Activated T-helper 2 cell treated with anti-CD3 and anti-CD28 coated beads, Interferon-gamma antibody, Interleukin-2, Interleukin-4, amounts not matched to agents 10 μg/mL and 5 μg/mL and 100 μg/mL, durations not matched to agents 14 hours and 24 hours and 36 hours (primary cell): Measurements from ENCODE around the gene INPP5A. TPM values are rescaled to one million over a fixed set of nuclear protein-coding genes. Genes with fewer than 3 reads are reported as not detected.
"Not testable (repeated sequence)": the region's sequence is repeated elsewhere in the genome, so short reads cannot be mapped to it uniquely, and the experiment has no call there.

Experiments
- DNase-seq: peaks from one replicate; pipeline ENCODE4 v3.0.0; 2021; ENCODE audit warnings: low spot score
- H3K27ac Mint-ChIP-seq: one replicate; pipeline ENCODE4 v1.8.0; 2021; ENCODE audit warnings: mixed read lengths
- H3K27me3 Mint-ChIP-seq: one replicate; pipeline ENCODE4 v1.8.0; 2021; ENCODE audit warnings: low read depth, mixed read lengths
- H3K36me3 Mint-ChIP-seq: one replicate; pipeline ENCODE4 v1.8.0; 2021; ENCODE audit warnings: low read depth, mixed read lengths
- H3K4me1 Mint-ChIP-seq: one replicate; pipeline ENCODE4 v1.8.0; 2021; ENCODE audit warnings: low read depth, mixed read lengths
- H3K4me3 Mint-ChIP-seq: one replicate; pipeline ENCODE4 v1.8.0; 2021; ENCODE audit warnings: low read depth, mild to moderate bottlenecking, moderate library complexity, mixed read lengths
- H3K9me3 Mint-ChIP-seq: one replicate; pipeline ENCODE4 v1.8.0; 2021; ENCODE audit warnings: mixed read lengths
- intact Hi-C: fragments of 100-400 bp; cut with micrococcal nuclease; formaldehyde crosslinking; loops from one replicate; pipeline ENCODE4 v1.15.1; 2023
- total RNA-seq: library from RNA; stranded (reverse); gene quantifications from 2 replicates; pipeline ENCODE4 v1.2.3, GENCODE V29; 2022

The INPP5A gene
- total RNA-seq, 1 donor from 2014 or later, result 13.0 TPM

GRCh38 chr10:132698211-132698751, 160.7 kb downstream of the INPP5A start:
- no peaks in the 10 kb centered on the region for H3K9me3 Mint-ChIP-seq
- peaks cover 8% of the 10 kb centered on the region for H3K36me3 Mint-ChIP-seq

GRCh38 chr10:132698761-132699391, 161.3 kb downstream of the INPP5A start:
- H3K36me3 Mint-ChIP-seq, result peaks cover 10% of the 10 kb centered on the region
- DNase-seq, result no peak
- no peak overlapping the region for H3K4me3 Mint-ChIP-seq
- H3K27ac Mint-ChIP-seq, result no peak overlapping the region
- peaks cover under 1% of the 10 kb centered on the region for H3K4me1 Mint-ChIP-seq
- H3K27me3 Mint-ChIP-seq, result no peaks in the 10 kb centered on the region
- no peaks in the 10 kb centered on the region for H3K9me3 Mint-ChIP-seq
- intact Hi-C loops, result no loop called here

More at GRCh38 chr10:132698211-132698751, 160.7 kb downstream of the INPP5A start:
- intact Hi-C loops, result no loop called here
- Mint-ChIP-seq H3K27me3 (no peaks in the 10 kb centered on the region), H3K4me3 (no peak overlapping the region), H3K4me1 (peaks cover 4% of the 10 kb centered on the region), H3K27ac (no peak overlapping the region)
- no peak for DNase-seq

GRCh38 chr10:132699411-132700155, 162.0 kb downstream of the INPP5A start:
- Mint-ChIP-seq H3K4me1 (no peaks in the 10 kb centered on the region), H3K9me3 (no peaks in the 10 kb centered on the region), H3K27me3 (no peaks in the 10 kb centered on the region), H3K27ac (no peak overlapping the region), H3K4me3 (no peak overlapping the region), H3K36me3 (peaks cover 13% of the 10 kb centered on the region)
- intact Hi-C loops, result no loop called here
- no peak for DNase-seq

GRCh38 chr10:132700156-132701098, 162.8 kb downstream of the INPP5A start:
- no peak for DNase-seq
- Mint-ChIP-seq H3K9me3 (peaks cover 3% of the 10 kb centered on the region), H3K36me3 (peaks cover 14% of the 10 kb centered on the region), H3K27ac (no peak overlapping the region), H3K4me3 (no peak overlapping the region), H3K27me3 (no peaks in the 10 kb centered on the region), H3K4me1 (no peaks in the 10 kb centered on the region)
- intact Hi-C loops, result no loop called here

- Mint-ChIP-seq H3K4me1 (no peaks in the 10 kb centered on the region), H3K4me3 (no peak overlapping the region), H3K36me3 (peaks cover 23% of the 10 kb centered on the region), H3K27ac (no peak overlapping the region), H3K27me3 (no peaks in the 10 kb centered on the region), H3K9me3 (peaks cover 11% of the 10 kb centered on the region)
- intact Hi-C loops, result no loop called here
- DNase-seq, result no peak
Observed at GRCh38 chr10:132701099-132701845, 163.7 kb downstream of the INPP5A start.

GRCh38 chr10:132701846-132702190, 164.2 kb downstream of the INPP5A start:
- no peaks in the 10 kb centered on the region for H3K4me1 Mint-ChIP-seq
- no peak overlapping the region for H3K27ac Mint-ChIP-seq
- intact Hi-C loops, result no loop called here
- DNase-seq, result no peak
- H3K4me3 Mint-ChIP-seq, result no peak overlapping the region
- no peaks in the 10 kb centered on the region for H3K27me3 Mint-ChIP-seq
- H3K36me3 Mint-ChIP-seq, result peaks cover 23% of the 10 kb centered on the region
- H3K9me3 Mint-ChIP-seq, result peaks cover 13% of the 10 kb centered on the region

- Mint-ChIP-seq H3K4me1 (no peaks in the 10 kb centered on the region), H3K36me3 (peaks cover 26% of the 10 kb centered on the region), H3K27ac (no peak overlapping the region), H3K4me3 (no peak overlapping the region), H3K9me3 (peaks cover 13% of the 10 kb centered on the region), H3K27me3 (no peaks in the 10 kb centered on the region)
- intact Hi-C loops, result no loop called here
- DNase-seq, result no peak
Observed at GRCh38 chr10:132702601-132703418, 165.2 kb downstream of the INPP5A start.

- DNase-seq, result no peak
- Mint-ChIP-seq H3K36me3 (peaks cover 31% of the 10 kb centered on the region), H3K9me3 (peaks cover 13% of the 10 kb centered on the region), H3K27ac (no peak overlapping the region), H3K4me3 (no peak overlapping the region), H3K27me3 (no peaks in the 10 kb centered on the region), H3K4me1 (no peaks in the 10 kb centered on the region)
- intact Hi-C loops, result no loop called here
Observed at GRCh38 chr10:132703419-132704007, 165.9 kb downstream of the INPP5A start.

- intact Hi-C loops, result no loop called here
- H3K27me3 Mint-ChIP-seq, result no peaks in the 10 kb centered on the region
Observed at GRCh38 chr10:132704008-132704814, 166.6 kb downstream of the INPP5A start.

GRCh38 chr10:132704815-132705064, 167.2 kb downstream of the INPP5A start:
- H3K27ac Mint-ChIP-seq, H3K27me3 Mint-ChIP-seq, DNase-seq, H3K4me1 Mint-ChIP-seq, H3K4me3 Mint-ChIP-seq, intact Hi-C loops: not testable (repeated sequence)
- peaks cover 13% of the 10 kb centered on the region for H3K9me3 Mint-ChIP-seq
- H3K36me3 Mint-ChIP-seq, result peaks cover 31% of the 10 kb centered on the region

More at GRCh38 chr10:132704008-132704814, 166.6 kb downstream of the INPP5A start:
- Mint-ChIP-seq H3K36me3 (peaks cover 31% of the 10 kb centered on the region), H3K9me3 (peaks cover 13% of the 10 kb centered on the region), H3K4me1 (no peaks in the 10 kb centered on the region), H3K27ac (no peak overlapping the region), H3K4me3 (no peak overlapping the region)
- DNase-seq, result no peak

- DNase-seq, result no peak
- H3K27me3 Mint-ChIP-seq, result no peaks in the 10 kb centered on the region
- no peak overlapping the region for H3K4me3 Mint-ChIP-seq
- peaks cover 13% of the 10 kb centered on the region for H3K9me3 Mint-ChIP-seq
- H3K27ac Mint-ChIP-seq, result no peak overlapping the region
- intact Hi-C loops, result no loop called here
- H3K4me1 Mint-ChIP-seq, result no peaks in the 10 kb centered on the region
- H3K36me3 Mint-ChIP-seq, result peaks cover 32% of the 10 kb centered on the region
Observed at GRCh38 chr10:132705173-132705572, 167.6 kb downstream of the INPP5A start.
